ENCODE results near the gene CHMP2B.

- TF ChIP-seq EZH2phosphoT487 (IDR thresholded peaks at IDR 0.05; ENCODE audit: insufficient read depth, low read depth) (no peak), EZH2 (IDR thresholded peaks at IDR 0.05; ENCODE audit: insufficient read depth, poor library complexity, severe bottlenecking) (no peak)
Observed at GRCh38 chr3:87206070-87206469, 21.0 kb upstream of the CHMP2B start.

Data from GM23248 (cell line).